ENCODE results near the gene RBMS1. TPM values are rescaled to one million over a fixed set of nuclear protein-coding genes. Genes with fewer than 3 reads are reported as not detected.

The RBMS1 gene
- total RNA-seq, 5 donors from 2014 or later (not counting 1 experiment from before 2014, with no cell fraction given): 94.2 to 137 (median 105) TPM

DNA sequence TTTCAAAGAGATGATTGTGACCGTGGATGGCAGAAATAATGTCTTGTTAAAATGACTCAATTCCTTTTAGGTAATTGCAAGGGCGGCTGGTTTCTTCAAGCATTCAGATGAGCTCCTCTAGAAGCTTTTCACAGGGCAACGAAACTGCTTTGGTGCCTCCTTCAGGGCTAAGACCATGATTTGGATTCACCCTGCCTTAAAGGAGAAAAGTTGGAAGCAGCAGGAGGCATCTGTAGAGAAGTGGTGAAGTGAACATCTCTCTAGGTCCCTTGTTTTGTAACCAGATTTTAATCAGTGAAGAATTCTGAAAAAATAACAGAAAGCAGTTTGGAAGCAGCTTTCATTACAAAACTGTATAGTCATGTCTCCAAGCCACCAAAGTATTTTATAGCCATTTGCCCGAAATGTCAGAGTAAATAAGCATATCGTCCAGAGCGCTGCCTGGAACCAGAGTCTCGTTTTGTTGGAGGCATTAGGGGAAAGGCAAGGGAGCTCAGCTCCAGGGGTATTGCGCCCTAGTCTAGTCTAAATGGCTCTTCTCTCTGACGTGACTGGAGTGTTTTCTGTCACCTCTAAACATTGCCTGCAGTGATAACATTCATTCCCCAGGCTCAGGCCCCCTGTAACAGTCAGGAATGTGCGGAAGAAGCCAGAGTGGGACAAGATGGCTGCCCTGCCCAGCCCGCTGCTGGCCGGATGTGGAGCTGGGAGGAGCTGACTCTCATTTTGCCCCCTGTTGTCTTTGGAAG is 235.7 kb downstream of the RBMS1 start:
- no peaks in the 10 kb centered on the region for H3K36me3 Mint-ChIP-seq
- Histone ChIP-seq H3K36me3 (ENCODE audit: control insufficient read depth in 2 of 2, extremely low read depth in 1 of 2, insufficient read depth in 1 of 2, low read length in 1 of 2) (no peaks in the 10 kb centered on the region), H3K4me1 (ENCODE audit: control insufficient read depth in 1 of 2, extremely low read depth in 1 of 2, insufficient read depth in 2 of 2, low read length in 2 of 2) (no peaks in the 10 kb centered on the region), H3K27me3 (replicated peaks in 1 of 2; ENCODE audit: control insufficient read depth in 2 of 2, extremely low read depth in 1 of 2, insufficient read depth in 2 of 2, low read length in 1 of 2) (peaks cover 0 to 3% of the 10 kb centered on the region in 2 experiments), H3K4me3 (ENCODE audit: control insufficient read depth in 1 of 2, extremely low read depth in 1 of 2, low read length in 1 of 2) (no peak overlapping the region), H3K27ac (ENCODE audit: low read length) (no peak overlapping the region), H3K9me3 (no peaks in the 10 kb centered on the region)
- ATAC-seq (replicated peaks in 1 of 4) (no peak), DNase-seq (no peak)
- H3K4me3 Mint-ChIP-seq: no peak overlapping the region
- no peaks in the 10 kb centered on the region for H3K27me3 Mint-ChIP-seq
- WGBS (ENCODE audit: insufficient coverage): 89% methylated on average over 9 of the region's 12 CpGs
- H3K9me3 Mint-ChIP-seq: peaks cover 2 to 8% (median 3%) of the 10 kb centered on the region in 3 donors
- CTCF ChIA-PET: interaction anchor here (0.6 to 2.0 kb wide), 2 partner anchors 9 to 944 kb away, joined by 5 read pairs; no protein-coding TSS in a partner anchor
- no peaks in the 10 kb centered on the region for H3K4me1 Mint-ChIP-seq
- H3K27ac Mint-ChIP-seq: no peak overlapping the region
- POLR2A ChIA-PET: no interaction called here

DNA sequence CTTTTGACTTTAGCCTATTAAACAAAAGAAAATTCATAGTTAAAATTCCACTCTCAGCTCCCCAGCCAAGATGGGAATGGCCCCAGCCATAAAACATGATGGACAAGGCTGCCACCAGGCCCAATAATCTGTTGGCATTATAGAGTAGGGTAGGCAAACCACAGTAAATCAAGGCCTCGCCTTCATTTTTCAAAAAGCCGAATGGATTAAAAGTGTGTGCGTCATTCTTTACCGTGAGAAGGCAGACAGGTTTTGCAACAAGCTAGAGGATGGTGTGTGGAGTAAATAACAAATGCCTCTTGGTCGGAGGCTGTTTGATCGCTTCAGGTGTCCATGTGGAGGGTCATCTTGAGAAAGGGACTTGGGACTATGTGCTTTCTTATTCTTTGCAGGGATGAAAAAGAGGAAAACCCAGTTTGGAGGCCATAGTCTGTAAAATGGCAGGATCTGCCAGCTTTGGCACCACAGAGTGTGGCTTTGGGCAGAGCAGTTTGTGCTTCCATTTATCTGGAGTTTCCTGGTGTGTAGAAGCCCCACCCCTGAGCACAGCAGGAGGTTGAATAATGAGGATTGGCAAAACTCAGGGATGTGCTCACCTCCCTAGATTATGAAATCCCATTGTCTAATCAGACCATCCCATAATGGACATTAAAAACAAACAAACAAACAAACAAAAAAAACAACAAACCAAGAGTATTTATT is 236.4 kb downstream of the RBMS1 start:
- no peaks in the 10 kb centered on the region for H3K4me1 ChIP-seq (ENCODE audit: control insufficient read depth in 1 of 2, extremely low read depth in 1 of 2, insufficient read depth in 2 of 2, low read length in 2 of 2)
- 94% methylated on average over 6 of the region's 6 CpGs for WGBS (ENCODE audit: insufficient coverage)
- H3K9me3 ChIP-seq: no peaks in the 10 kb centered on the region
- H3K27ac Mint-ChIP-seq: no peak overlapping the region
- H3K27me3 Mint-ChIP-seq: no peaks in the 10 kb centered on the region
- peaks cover 2 to 8% (median 3%) of the 10 kb centered on the region in 3 donors for H3K9me3 Mint-ChIP-seq
- ChIA-PET CTCF (interaction anchor here (0.6 to 2.0 kb wide), 2 partner anchors 8 to 945 kb away, joined by 5 read pairs; no protein-coding TSS in a partner anchor), POLR2A (no interaction called here)
- no peak overlapping the region for H3K27ac ChIP-seq (ENCODE audit: low read length)
- no peaks in the 10 kb centered on the region for H3K4me1 Mint-ChIP-seq
- no peaks in the 10 kb centered on the region for H3K36me3 ChIP-seq (ENCODE audit: control insufficient read depth in 2 of 2, extremely low read depth in 1 of 2, insufficient read depth in 1 of 2, low read length in 1 of 2)
- peaks cover 0 to 3% of the 10 kb centered on the region in 2 experiments for H3K27me3 ChIP-seq (replicated peaks in 1 of 2; ENCODE audit: control insufficient read depth in 2 of 2, extremely low read depth in 1 of 2, insufficient read depth in 2 of 2, low read length in 1 of 2)
- no peak for ATAC-seq (replicated peaks in 1 of 4)
- no peak for DNase-seq
- no peaks in the 10 kb centered on the region for H3K36me3 Mint-ChIP-seq
- H3K4me3 Mint-ChIP-seq: no peak overlapping the region
- no peak overlapping the region for H3K4me3 ChIP-seq (ENCODE audit: control insufficient read depth in 1 of 2, extremely low read depth in 1 of 2, low read length in 1 of 2)

DNA sequence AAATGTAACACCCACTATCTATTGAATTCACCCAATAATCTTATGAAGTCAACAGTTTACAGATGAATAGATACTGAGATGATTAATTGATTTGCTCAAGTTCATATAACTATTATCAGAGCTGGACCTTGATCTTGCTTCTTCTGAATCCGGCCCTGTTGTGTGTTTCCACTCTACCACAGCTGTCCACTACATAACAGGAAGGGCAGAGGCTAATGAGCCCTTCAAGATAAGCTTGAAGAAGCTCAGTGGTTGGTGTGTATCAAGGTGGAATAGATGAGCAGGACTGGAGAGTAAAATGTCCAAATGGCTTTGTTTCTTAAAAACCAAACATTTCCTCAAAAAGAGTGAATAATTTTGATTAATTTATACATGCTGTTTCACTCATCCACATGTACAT is 237.1 kb downstream of the RBMS1 start:
- no peaks in the 10 kb centered on the region for H3K4me1 ChIP-seq (ENCODE audit: control insufficient read depth in 1 of 2, extremely low read depth in 1 of 2, insufficient read depth in 2 of 2, low read length in 2 of 2)
- WGBS (ENCODE audit: insufficient coverage): no CpG with 5 or more reads among the region's 1 CpG
- H3K27ac Mint-ChIP-seq: no peak overlapping the region
- peaks cover 0 to 3% of the 10 kb centered on the region in 2 experiments for H3K27me3 ChIP-seq (replicated peaks in 1 of 2; ENCODE audit: control insufficient read depth in 2 of 2, extremely low read depth in 1 of 2, insufficient read depth in 2 of 2, low read length in 1 of 2)
- H3K9me3 ChIP-seq: no peaks in the 10 kb centered on the region
- no peak for DNase-seq
- no peaks in the 10 kb centered on the region for H3K36me3 ChIP-seq (ENCODE audit: control insufficient read depth in 2 of 2, extremely low read depth in 1 of 2, insufficient read depth in 1 of 2, low read length in 1 of 2)
- ATAC-seq (replicated peaks in 1 of 4): no peak
- no peaks in the 10 kb centered on the region for H3K27me3 Mint-ChIP-seq
- CTCF ChIA-PET: interaction anchor here in 1 of 2 donors (1.7 kb wide), 1 partner anchor 739 kb away, joined by 6 read pairs; no protein-coding TSS in a partner anchor
- no peak overlapping the region for H3K27ac ChIP-seq (ENCODE audit: low read length)
- no peak overlapping the region for H3K4me3 Mint-ChIP-seq
- no peak overlapping the region for H3K4me3 ChIP-seq (ENCODE audit: control insufficient read depth in 1 of 2, extremely low read depth in 1 of 2, low read length in 1 of 2)
- H3K4me1 Mint-ChIP-seq: no peaks in the 10 kb centered on the region
- H3K9me3 Mint-ChIP-seq: peaks cover 2 to 8% (median 3%) of the 10 kb centered on the region in 3 donors
- POLR2A ChIA-PET: no interaction called here
- H3K36me3 Mint-ChIP-seq: no peaks in the 10 kb centered on the region

DNA sequence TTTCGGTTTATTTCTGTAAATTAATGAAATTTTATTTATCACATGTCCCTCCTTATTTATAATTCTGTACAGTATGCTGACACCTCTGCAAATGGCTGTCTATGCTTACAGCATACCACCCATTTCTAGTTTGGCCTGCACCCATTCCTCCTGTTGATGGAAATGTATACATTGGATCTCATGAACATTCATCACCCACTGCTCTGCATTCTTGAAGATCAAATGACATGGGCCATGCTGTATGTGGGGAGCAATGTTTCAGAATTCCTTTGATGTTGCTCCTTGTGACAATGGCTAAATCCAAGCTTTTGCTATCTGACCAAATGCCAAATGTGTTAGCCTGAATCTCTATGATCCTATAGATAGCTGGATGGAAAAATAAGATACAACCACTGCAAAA is 238.2 kb downstream of the RBMS1 start:
- no peak for ATAC-seq (replicated peaks in 1 of 4)
- DNase-seq: no peak
- Histone ChIP-seq H3K4me3 (ENCODE audit: control insufficient read depth in 1 of 2, extremely low read depth in 1 of 2, low read length in 1 of 2) (no peak overlapping the region), H3K27ac (ENCODE audit: low read length) (no peak overlapping the region), H3K4me1 (ENCODE audit: control insufficient read depth in 1 of 2, extremely low read depth in 1 of 2, insufficient read depth in 2 of 2, low read length in 2 of 2) (no peaks in the 10 kb centered on the region), H3K27me3 (replicated peaks in 1 of 2; ENCODE audit: control insufficient read depth in 2 of 2, extremely low read depth in 1 of 2, insufficient read depth in 2 of 2, low read length in 1 of 2) (peaks cover 0 to 3% of the 10 kb centered on the region in 2 experiments), H3K36me3 (ENCODE audit: control insufficient read depth in 2 of 2, extremely low read depth in 1 of 2, insufficient read depth in 1 of 2, low read length in 1 of 2) (no peaks in the 10 kb centered on the region), H3K9me3 (no peaks in the 10 kb centered on the region)
- no peak overlapping the region for H3K4me3 Mint-ChIP-seq
- no peak overlapping the region for H3K27ac Mint-ChIP-seq
- no CpG with 5 or more reads among the region's 1 CpG for WGBS (ENCODE audit: insufficient coverage)
- peaks cover 2 to 8% (median 3%) of the 10 kb centered on the region in 3 donors for H3K9me3 Mint-ChIP-seq
- H3K4me1 Mint-ChIP-seq: no peaks in the 10 kb centered on the region
- ChIA-PET POLR2A (no interaction called here), CTCF (interaction anchor here (0.6 to 1.7 kb wide), 6 partner anchors 148 to 808 kb away, joined by 3 to 6 read pairs (median 4); no protein-coding TSS in a partner anchor)
- H3K27me3 Mint-ChIP-seq: no peaks in the 10 kb centered on the region
- no peaks in the 10 kb centered on the region for H3K36me3 Mint-ChIP-seq

DNA sequence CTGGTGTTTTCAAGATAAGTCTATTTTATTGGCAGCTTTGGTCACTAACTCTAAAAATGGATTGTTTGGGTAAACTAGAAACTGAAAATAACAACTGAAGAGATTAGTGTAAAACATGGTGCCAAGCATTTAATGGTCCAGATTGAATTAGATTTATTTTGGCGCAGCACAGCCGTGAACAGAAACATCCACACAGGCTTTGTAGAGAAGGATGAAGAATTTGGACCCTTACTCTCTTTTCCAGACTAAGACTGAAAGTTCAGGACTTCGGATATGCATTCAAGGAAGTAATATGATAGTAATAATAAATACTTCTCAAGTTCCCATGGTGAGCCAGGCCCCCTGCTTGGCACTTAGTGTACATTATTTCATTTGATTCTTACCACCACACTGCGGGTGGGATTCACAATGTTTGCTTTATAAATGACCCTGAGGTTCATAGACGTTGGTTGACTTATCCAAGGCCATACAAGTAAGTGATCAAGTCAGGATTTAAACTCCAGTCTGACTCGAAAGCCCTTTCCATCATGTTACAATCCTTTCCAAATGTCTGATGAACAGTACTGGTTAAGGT is 239.3 kb downstream of the RBMS1 start:
- POLR2A ChIA-PET: interaction anchor here in 1 of 2 donors (0.6 kb wide), 1 partner anchor 74 kb away, joined by 7 read pairs; no protein-coding TSS in a partner anchor
- ATAC-seq (replicated peaks in 1 of 4) (no peak), DNase-seq (no peak)
- Histone ChIP-seq H3K9me3 (no peaks in the 10 kb centered on the region), H3K4me3 (ENCODE audit: control insufficient read depth in 1 of 2, extremely low read depth in 1 of 2, low read length in 1 of 2) (no peak overlapping the region), H3K27me3 (replicated peaks in 1 of 2; ENCODE audit: control insufficient read depth in 2 of 2, extremely low read depth in 1 of 2, insufficient read depth in 2 of 2, low read length in 1 of 2) (peaks cover 0 to 3% of the 10 kb centered on the region in 2 experiments), H3K4me1 (ENCODE audit: control insufficient read depth in 1 of 2, extremely low read depth in 1 of 2, insufficient read depth in 2 of 2, low read length in 2 of 2) (no peaks in the 10 kb centered on the region), H3K27ac (ENCODE audit: low read length) (no peak overlapping the region), H3K36me3 (ENCODE audit: control insufficient read depth in 2 of 2, extremely low read depth in 1 of 2, insufficient read depth in 1 of 2, low read length in 1 of 2) (no peaks in the 10 kb centered on the region)
- Mint-ChIP-seq H3K4me1 (no peaks in the 10 kb centered on the region), H3K36me3 (no peaks in the 10 kb centered on the region), H3K27me3 (no peaks in the 10 kb centered on the region), H3K9me3 (peaks cover 0 to under 1% (median 0%) of the 10 kb centered on the region in 3 donors), H3K27ac (no peak overlapping the region), H3K4me3 (no peak overlapping the region)
- CTCF ChIA-PET: interaction anchor here (0.7 to 3.8 kb wide), 5 partner anchors 14 to 809 kb away, joined by 3 to 37 read pairs (median 4); no protein-coding TSS in a partner anchor
- 60% methylated on average over 1 of the region's 6 CpGs for WGBS (ENCODE audit: insufficient coverage)

DNA sequence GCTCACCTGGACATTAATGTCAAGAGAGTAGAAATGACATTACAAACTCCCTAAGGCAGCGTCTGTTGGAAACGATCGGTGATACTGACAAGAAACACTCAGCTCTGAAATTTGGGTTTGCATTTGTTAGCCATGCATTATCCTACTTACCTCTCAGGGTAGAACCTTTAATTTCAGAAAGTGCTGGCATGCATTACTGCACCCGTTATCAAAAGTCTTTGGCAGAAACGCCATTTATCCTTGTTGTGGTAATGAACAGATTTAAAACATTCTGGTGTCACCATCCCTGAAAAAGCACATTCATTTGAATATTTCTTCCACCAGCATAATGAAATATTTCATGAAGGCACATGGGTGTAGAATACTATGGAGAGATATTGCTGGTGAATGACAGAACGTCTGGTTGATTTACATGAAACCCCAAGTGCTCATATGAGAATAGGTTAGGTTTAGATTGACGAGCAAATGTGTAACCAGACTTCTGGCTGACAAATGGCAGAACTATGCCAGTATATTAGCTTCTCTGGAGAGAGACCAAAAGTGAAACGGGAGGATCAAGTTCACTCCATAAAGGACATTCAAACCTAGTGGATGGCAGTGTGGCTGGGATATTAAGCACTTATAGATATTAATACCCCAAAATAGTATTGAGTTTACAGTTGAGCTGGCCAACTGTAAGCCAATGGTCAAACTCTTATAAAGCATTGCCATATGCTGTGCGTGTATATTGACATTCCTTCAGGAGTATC is 240.0 kb downstream of the RBMS1 start:
- Histone ChIP-seq H3K27ac (ENCODE audit: low read length) (no peak overlapping the region), H3K27me3 (replicated peaks in 1 of 2; ENCODE audit: control insufficient read depth in 2 of 2, extremely low read depth in 1 of 2, insufficient read depth in 2 of 2, low read length in 1 of 2) (peaks cover 0 to 3% of the 10 kb centered on the region in 2 experiments), H3K36me3 (ENCODE audit: control insufficient read depth in 2 of 2, extremely low read depth in 1 of 2, insufficient read depth in 1 of 2, low read length in 1 of 2) (no peaks in the 10 kb centered on the region), H3K9me3 (no peaks in the 10 kb centered on the region), H3K4me3 (ENCODE audit: control insufficient read depth in 1 of 2, extremely low read depth in 1 of 2, low read length in 1 of 2) (no peak overlapping the region), H3K4me1 (ENCODE audit: control insufficient read depth in 1 of 2, extremely low read depth in 1 of 2, insufficient read depth in 2 of 2, low read length in 2 of 2) (no peaks in the 10 kb centered on the region)
- Mint-ChIP-seq H3K36me3 (no peaks in the 10 kb centered on the region), H3K27me3 (no peaks in the 10 kb centered on the region), H3K27ac (no peak overlapping the region), H3K9me3 (no peaks in the 10 kb centered on the region), H3K4me3 (no peak overlapping the region), H3K4me1 (no peaks in the 10 kb centered on the region)
- ATAC-seq (replicated peaks in 1 of 4): no peak
- WGBS (ENCODE audit: insufficient coverage): 68% methylated on average over 3 of the region's 9 CpGs
- POLR2A ChIA-PET: no interaction called here
- CTCF ChIA-PET: interaction anchor here (0.5 to 3.8 kb wide), 3 partner anchors 14 to 742 kb away, joined by 3 to 37 read pairs (median 4); no protein-coding TSS in a partner anchor
- DNase-seq: no peak

Data from T-cell (primary cell).